ENCODE results near the gene GNA15.

GNA15 gene

DNA sequence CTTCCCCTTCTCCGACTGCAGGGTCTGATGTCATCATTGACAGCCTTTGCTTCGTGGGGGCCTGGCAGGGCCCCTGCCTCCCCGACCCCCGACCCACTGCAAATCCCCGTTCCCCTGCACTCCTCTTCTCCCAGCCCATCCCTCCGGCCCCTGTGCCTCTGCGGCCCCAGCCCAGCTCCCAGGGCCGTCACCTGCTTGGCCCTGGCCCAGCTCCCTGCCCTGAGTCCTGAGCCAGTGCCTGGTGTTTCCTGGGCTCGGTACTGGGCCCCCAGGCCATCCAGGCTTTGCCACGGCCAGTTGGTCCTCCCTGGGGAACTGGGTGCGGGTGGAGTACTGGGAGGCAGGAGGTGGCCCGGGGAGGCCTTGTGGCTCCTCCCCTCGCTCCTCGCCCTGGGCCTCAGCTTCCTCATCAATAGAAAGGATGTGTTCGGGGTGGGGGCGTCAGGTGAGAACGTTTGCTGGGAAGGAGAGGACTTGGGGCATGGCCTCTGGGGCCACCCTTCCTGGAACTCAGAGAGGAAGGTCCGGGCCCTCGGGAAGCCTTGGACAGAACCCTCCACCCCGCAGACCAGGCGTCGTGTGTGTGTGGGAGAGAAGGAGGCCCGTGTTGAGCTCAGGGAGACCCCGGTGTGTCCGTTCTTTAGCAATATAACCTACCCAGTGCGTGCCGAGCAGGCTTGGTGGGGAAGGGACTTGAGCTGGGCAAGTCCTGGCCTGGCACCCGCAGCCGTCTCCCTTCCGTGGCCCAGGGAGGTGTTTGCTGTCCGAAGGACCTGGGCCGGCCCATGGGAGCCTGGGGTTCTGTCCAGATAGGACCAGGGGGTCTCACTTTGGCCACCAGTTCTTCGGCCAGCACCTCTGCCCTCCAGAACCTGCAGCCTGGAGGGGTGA lies 72.7 kb downstream of the GNA15 start:
- DNase-seq (ENCODE audit: low spot score) = no peak

DNA sequence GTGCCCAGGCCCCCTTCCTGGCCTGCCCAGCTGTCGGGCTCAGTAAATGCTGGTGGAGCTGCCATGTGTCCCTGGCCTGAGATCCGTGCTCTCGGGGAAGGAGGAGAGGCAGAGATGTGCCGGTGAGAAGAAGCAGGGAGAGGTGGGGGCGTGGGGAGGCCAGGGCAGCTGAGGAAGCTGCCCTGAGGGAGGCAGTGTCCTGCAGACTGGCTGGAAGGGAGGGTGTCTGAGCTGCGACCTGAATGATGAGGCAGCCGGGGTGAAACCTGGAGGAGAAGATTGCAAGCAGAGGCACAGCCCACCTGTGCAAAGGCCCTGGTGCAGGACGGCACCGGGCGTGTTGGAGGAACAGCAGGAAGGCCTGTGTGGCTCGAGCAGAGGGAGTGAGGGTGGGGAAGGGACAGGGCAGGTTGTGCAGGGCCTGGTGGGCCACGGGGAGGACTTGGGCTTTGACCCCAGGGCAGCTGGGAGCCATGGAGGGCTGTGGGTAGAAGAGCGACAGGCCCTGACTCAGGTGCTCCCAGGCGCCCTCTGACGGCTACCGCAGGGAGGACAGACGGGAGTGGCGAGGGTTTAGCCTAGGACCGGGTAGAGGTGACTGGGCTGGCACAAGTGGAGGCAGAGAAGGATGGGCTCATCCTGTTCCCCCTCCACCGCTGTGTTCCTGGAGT lies 74.6 kb downstream of the GNA15 start:
- DNase-seq (ENCODE audit: low spot score) = peak; percentile 78

GRCh38 chr19:3211191-3211590 lies 75.4 kb downstream of the GNA15 start:
- no peak for DNase-seq (ENCODE audit: low spot score)

DNA sequence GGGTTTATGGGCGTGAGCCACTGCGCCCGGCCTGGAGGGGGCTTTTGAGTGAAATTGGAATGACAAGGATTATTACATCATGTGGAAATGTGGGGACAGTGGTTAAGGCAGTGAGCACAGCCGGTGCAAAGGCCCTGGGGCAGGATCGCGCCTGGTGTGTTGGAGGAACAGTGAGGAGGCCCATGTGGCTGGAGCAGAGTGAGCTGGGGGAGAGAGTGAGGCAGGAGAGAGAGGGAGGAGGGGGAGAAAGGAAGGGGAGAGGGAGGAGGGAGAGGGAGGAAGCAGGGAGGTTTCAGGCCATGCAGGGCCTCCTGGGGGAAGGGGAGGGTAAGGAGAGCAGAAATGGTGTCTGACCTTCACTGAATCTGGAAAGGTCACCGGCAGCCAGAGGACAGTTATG lies 77.3 kb downstream of the GNA15 start:
- DNase-seq (ENCODE audit: low spot score) = no peak
